HL-60/S4 treated with retinoic acid at 250 ng/mL for 4 days and 3 days (cell line): Measurements from ENCODE around the gene NKX6-1.

Experiments used
- in situ Hi-C: fragments of 300-500 bp; cut with MboI; formaldehyde crosslinking; loops from 2 replicates; pipeline ENCODE4 v1.7.0; 2022; ENCODE audit warnings: low sequenced_read_pairs

The NKX6-1 gene

DNA sequence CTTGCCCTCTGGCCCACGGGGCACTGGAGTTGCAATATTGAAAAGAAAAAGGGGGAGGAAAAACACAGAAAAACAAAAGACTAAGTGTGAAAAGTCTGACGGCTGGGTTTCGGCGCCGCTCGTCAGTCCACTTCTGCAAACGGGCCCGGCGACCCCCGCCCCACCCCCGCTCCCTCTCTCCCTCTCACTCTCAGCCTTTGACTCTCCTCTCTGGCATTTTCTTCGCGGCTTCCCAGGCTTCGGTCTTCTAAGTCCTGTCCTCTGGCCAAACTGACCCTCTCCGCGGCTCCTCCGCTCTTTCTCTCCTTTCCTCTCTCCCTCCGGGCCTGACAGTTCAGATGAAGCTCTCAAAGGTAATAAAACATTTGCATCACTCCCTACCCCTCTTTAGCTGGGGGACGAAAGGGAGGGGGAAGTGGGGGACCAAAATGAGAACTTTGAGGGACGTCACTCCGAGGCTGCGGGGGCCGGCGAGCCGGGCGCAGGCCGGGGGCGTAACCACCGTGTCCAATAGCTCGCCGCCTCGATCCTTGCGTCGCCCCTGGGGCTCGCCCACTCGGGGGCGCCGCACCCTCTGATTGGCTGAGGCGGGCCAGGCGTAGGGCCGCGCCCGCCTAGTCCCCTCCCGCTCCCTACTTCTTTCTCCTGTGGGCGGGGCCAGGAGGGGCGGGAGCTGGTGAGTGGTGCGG, at the start of gene NKX6-1:
TSS of gene NKX6-1 (minus strand) at position 358 of the 689 bp plus-strand sequence. CDS start 1,064 bp downstream, outside the sequence.
- in situ Hi-C loops, result no loop called here

DNA sequence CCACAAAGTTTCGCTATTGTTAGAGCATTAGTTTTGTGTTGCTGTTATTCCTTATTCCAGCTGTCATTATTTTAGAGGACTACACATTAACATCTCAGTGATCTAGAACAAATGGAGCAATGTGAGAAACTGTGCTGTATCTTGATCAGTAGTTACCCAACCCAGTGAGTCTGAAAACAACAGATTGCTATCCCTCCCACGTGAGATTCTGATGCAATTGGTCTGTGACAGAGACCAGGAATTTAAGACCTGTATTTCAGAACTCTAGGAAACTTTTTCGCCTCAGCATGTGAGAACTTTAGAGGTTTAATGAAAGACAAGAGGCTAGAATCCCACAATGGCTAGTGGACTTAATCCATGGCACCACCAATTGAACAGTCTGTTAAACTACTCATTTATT, 48.1 kb upstream of the NKX6-1 start:
- in situ Hi-C loops, result no loop called here

GRCh38 chr4:84545093-84545492, 46.0 kb upstream of the NKX6-1 start:
- in situ Hi-C loops, result no loop called here

DNA sequence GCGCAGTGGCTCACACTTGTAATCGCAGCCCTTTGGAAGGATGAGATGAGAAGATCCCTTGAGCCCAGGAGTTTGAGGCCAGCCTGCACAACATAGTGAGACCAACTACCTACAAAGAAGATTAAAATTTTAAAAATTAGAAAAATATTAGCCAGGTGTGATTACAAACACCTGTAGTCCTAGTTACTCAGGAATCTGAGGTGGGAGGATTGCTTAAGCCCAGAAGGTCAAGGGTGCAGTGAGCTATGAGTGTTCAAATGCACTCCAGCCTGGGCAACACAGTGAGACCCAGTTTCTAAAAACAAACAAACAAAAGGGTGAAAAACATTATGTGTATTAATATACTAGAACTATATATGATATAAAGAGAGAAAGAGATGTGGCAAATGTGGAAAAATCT, 36.8 kb upstream of the NKX6-1 start:
- in situ Hi-C loops, result no loop called here

GRCh38 chr4:84531689-84532088, 32.6 kb upstream of the NKX6-1 start:
- in situ Hi-C loops, result no loop called here

DNA sequence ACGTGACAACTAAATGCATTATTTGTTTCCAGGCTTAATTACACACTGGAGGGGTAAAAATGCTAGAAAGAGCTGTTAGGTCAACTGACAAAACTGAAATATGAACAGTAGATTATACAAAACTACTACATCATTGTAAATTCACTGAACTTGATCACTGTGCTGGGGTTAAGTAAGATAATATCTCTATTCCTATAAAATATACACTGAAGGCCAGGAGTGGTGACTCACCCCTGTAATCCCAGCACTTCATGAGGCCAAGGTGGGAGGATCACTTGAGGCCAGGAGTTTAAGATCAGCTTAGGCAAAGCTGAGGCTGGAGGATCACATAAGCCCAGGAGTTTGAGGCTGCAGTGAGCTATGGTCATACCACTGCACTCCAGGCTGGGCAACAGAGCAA, 31.8 kb upstream of the NKX6-1 start:
- in situ Hi-C loops, result no loop called here

GRCh38 chr4:84530454-84530853, 31.4 kb upstream of the NKX6-1 start:
- in situ Hi-C loops, result no loop called here

- in situ Hi-C loops, result no loop called here
Observed at GRCh38 chr4:84529169-84529751, 30.2 kb upstream of the NKX6-1 start.

DNA sequence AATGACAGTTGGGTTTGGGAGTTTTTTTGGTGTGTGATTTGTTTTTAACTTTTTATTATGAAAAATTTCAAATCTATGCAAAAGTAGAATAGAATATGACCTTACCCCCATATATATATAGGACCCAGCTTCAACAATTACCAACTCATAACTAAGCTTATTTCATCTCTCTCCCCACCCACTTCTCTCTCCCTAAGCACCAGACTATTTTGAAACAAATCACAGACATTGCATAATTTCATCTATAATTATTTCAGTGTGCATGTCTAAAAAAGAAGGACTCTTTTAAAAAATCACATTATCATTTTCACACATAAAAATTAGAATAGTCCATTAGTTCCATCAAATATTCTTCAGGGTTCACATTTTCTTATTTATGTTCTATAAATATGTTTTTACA, 28.3 kb upstream of the NKX6-1 start:
- in situ Hi-C loops, result no loop called here

GRCh38 chr4:84515075-84515474, 16.0 kb upstream of the NKX6-1 start:
- in situ Hi-C loops, result no loop called here

DNA sequence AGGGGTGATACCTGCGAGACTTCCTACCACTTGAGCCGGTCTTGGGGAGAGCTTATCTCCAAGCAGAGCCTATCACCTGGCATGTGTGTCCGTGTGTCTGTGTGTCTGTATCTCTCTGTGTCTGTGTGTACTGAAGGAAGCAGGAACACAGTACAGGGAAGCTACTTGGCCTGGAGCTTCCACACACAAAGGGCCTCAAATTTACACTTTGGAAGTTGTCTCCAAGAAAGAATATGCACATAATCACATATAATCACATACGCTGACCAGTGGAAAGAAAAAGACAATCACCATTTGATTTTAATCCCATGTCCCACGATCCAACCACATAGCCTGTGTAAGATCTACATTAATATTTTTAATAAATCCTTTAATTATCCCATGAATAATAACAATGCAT, 13.2 kb upstream of the NKX6-1 start:
- in situ Hi-C loops, result no loop called here

DNA sequence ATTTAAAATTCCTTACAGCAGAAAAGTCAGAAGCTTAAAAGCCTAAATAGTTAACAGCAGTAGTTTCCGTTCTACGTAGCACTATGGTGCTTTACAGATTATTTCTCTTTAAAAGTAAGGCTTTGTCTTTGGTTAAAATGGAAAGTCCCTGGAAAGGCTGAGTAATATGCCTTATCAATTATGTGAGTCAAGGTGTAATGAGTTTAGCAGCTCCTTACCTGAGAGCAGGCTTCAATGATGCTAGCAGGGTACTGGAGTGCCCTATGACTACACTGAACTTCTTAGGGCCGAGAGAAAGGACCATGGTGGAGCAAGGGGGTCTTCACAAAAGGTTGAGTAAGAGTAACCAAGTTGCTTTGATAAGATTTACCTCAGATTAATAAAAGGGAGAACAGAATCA, 12.6 kb upstream of the NKX6-1 start:
- in situ Hi-C loops, result no loop called here

DNA sequence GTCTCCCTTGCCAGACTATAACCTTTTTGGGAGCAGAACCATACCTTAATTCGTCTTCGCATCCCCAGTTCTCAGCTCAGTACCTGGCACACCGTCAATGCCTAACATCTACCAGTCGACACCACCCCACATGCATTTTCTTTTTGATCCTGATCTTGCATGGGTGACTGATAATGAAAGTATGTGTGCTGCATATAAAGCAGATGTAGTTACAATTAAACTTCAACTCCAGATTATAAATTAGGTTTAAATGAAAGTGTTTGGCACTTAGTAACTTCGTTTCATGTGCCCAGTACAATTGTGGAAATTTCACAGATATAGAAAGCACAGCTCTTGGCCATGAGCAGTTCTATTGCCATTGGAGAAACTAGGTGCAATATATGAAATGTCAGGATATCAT, 8.8 kb upstream of the NKX6-1 start:
- in situ Hi-C loops, result no loop called here

DNA sequence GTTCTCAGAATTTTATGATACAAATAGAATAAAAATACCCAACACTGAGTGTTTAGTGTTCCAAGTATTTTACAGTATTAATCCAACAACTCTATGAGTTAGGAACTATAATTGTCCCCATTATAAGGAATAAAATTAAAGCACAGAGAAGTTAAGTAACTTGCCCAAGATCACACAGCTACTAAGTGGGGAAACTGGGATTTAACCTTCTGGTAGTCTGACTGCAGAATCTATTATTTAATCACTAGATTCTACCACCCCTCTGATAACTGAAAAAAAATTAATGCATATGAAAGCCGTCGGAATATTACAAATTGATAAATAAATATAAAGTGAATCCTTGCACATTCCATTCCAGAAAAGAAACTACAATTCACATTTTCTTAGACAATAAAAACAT, 5.7 kb upstream of the NKX6-1 start:
- in situ Hi-C loops, result no loop called here

GRCh38 chr4:84503495-84504437, 4.7 kb upstream of the NKX6-1 start:
- in situ Hi-C loops, result no loop called here

DNA sequence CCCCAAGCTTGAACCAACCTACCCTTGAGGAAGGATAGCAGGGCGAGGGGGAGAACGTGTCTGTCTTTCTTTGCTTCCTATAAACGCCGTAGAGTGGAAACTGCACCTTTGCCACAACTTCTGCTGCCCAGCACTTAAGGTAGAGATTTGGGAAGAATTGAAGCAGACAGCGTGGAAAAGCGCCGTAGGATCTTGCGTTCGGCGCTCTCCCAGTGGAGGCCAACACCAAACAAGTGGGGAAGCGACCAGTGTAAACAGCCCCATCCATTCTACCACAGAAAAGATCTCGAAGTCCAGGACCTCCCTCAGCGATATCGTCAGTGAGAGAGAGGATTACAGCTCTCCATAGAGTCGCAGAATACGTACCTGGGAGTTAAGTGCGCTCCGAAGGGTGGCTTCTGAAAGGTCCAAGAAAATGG, 3.9 kb upstream of the NKX6-1 start:
- in situ Hi-C loops, result no loop called here

DNA sequence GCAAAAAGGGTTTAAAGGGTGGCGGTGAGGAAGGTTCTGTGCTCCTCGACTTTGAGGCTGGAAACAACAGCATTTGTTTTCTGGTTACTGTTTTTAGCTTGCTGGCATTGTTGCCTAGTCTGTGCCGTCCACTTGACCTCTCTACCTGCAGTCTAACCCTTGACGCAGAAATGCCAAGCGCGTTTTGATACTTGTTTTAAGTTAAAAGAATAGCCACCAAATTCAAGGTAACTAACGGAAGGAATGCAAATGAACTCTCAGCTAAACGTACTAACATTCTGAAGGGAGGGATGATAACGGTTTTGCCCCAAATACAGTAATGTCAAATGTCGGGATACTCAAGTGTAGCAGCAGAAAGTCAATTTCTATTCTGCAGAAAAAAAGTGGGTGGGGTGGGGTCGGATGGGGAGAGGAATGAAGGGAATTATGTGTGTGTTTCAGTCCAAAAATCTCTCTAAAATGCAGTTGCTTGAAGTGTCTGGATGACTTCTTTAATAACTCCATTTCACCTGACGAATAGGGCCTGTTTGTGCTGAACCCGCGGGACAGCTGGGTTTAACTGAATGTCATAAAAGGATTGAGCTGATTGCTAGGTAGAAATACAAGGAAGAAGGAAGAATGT, 3.4 kb upstream of the NKX6-1 start:
- in situ Hi-C loops, result no loop called here

GRCh38 chr4:84501721-84502267, 2.7 kb upstream of the NKX6-1 start:
- in situ Hi-C loops, result no loop called here

GRCh38 chr4:84501202-84501503, 2.1 kb upstream of the NKX6-1 start:
- in situ Hi-C loops, result no loop called here

DNA sequence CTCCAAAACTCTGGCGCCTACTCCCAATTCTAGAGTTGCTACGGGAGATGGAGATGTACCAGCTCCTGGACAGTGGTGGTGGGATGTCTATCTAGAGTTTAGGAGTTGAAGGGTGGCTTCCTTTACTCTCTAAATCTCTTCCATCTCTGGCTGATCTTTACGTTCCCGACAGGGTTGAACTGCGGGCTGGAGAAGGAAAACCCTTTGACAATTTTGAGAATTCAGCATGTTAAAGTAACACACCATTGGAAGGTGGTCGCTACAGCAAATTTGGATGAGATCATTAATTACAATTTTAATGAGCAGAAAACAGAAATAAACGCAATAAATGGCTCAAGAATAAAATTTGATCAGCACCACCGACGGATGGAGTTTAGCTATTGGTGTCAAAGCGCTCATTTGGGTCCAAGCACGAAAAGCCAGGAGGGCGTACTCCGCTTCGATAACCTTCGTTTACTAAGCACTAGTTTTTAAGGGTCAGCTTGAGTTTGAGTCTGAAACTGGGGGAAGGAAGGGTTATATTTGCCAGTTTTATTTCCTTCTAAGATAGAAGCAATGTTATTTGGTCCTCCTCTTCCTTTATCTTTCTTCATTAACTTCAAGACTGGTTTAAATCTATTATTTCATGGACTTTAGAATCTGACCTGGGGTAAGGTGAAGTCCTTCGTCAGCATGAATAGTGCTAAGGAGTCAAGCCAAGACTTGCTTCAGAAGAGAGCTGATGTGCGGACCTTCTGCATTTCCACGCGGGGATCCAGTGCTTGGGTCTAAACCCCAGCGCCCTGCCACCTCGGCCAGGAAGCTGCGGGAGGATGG, 1.5 kb upstream of the NKX6-1 start:
- in situ Hi-C loops, result no loop called here
